GM19455 (cell line): ENCODE data around the gene ERG28.

Experiments used
- ATAC-seq: cut with Tn5 transposase; IDR thresholded peaks from one replicate; pipeline ENCODE4 v1.9.1; 2021; ENCODE audit not compliant: unreplicated experiment

The ERG28 gene

GRCh38 chr14:75660238-75660629 lies 442 bp downstream of the ERG28 start:
- ATAC-seq, result no peak

DNA sequence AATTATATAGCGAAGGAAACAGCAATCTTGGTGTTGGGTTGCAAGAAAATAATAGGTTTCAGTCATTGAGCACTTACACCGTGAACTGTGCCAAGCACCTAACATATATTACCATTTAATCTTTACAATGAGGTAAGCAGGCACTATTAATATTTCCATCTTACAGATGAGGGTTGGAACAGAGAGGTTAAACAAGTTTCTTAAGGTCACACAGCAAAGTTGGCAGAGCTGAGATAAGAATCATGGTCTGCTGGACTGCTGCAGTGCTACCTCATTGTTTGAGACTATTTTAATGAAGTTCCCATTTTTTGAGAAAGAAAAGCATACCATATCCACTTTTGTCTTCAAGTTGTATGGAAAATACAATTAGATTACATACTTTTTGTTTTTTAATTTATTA lies 1.7 kb downstream of the ERG28 start:
- ATAC-seq, result no peak

DNA sequence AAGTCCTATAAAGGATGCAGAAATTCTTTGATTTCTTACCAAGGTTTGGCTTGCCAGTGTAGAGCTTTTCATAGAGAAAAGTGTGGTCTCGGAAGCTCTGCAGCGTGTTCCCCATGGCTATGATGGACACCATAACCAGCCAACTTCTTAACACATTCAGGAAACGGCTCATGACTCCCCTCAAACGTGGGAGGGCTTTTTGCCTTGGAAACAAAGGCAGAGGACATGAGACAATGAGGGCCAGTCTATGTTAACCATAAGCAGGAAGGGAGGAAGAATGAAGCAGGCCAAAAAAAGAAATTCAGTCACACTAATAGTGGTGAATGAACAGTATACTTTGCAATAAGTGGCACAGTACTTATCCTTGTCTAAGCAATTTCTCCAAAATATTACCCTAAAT lies 3.3 kb downstream of the ERG28 start:
- no peak for ATAC-seq

GRCh38 chr14:75655235-75655634 lies 5.4 kb downstream of the ERG28 start:
- no peak for ATAC-seq

GRCh38 chr14:75654127-75654732 lies 6.4 kb downstream of the ERG28 start:
- no peak for ATAC-seq

DNA sequence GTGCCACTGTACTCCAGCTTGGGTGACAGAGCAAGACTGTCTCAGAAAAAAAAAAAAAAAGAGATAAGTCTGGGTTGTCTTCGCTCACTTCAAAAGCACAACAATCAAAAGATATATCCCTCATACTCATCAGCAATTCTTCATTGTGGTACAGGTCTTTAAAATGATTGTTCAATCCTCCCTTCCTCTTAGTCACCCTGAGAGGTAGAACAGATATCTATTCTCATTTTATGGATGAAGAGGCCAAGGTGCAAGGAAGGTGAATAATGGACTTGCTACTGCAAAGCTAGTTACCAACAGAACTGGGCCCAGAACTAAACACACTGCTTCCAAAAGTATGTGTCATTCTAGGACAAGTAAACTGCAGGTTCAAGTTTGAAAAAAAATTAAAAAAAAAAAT lies 7.1 kb downstream of the ERG28 start:
- no peak for ATAC-seq

DNA sequence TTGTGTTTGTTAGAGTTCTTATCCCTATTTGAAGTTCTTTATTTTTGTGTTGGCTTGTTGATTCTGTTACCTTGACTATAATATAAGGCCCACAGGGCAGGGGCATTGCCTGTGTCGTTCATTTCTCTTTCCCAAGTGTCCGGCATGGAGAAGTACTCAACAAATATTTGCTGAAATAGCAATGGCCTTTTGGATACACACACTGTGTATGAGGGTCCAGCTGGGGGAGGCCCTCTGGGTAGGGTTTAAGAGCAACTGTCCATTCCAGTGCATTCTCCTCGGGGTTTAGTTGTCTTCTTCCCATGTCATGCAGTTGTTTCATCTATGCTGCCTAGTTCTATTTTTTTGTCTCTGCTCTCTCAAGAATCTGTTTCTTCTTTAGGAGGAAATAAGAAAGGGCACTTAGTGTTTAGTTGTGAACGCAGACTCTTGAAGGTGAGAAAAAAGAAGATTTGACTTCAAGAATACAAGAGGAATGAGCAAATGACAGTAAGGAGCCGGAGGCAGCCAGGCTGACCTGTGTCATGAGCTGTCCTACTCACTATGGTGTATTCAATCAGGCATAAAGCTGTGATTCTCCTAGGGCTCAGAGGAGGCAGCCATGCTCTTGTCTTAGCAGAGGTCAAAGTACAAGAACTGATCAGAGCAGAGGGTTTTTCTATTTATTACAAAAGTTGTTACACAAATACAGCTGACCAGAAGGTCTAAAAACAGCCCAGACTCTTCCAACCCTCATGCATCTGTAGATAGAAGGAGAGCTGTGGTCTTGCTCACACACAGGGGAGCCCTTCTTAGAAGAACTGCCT lies 10.2 kb downstream of the ERG28 start:
- ATAC-seq, result no peak

DNA sequence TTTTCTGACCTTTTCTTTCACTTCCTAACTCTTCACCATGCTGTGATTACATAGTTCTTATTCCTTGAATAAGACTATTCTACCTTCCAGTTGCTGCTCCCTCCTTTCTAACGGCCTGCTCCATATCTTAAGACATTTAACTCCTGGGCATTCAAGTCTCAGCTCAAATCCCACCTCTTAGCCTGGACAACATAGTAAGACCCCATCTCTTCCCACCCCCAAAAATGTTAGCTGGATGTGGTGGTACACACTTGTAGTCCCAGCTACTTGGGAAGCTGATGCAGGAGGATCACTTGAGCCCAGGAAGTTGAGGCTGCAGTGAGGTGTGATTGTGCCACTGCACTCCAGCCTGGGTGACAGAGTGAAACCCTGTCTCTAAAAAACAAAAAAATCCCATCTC lies 10.9 kb downstream of the ERG28 start:
- no peak for ATAC-seq

- ATAC-seq, result no peak
These were observed 11.3 kb downstream of the ERG28 start for GRCh38 chr14:75649337-75649736.

GRCh38 chr14:75648066-75648838 lies 12.4 kb downstream of the ERG28 start:
- no peak for ATAC-seq

GRCh38 chr14:75647640-75648039 lies 13.0 kb downstream of the ERG28 start:
- ATAC-seq, result no peak

- ATAC-seq, result no peak
These were observed 13.9 kb downstream of the ERG28 start for GRCh38 chr14:75646762-75647161.

- ATAC-seq, result no peak
These were observed 15.6 kb downstream of the ERG28 start for GRCh38 chr14:75645056-75645455.

GRCh38 chr14:75643985-75644384 lies 16.7 kb downstream of the ERG28 start:
- ATAC-seq, result no peak

DNA sequence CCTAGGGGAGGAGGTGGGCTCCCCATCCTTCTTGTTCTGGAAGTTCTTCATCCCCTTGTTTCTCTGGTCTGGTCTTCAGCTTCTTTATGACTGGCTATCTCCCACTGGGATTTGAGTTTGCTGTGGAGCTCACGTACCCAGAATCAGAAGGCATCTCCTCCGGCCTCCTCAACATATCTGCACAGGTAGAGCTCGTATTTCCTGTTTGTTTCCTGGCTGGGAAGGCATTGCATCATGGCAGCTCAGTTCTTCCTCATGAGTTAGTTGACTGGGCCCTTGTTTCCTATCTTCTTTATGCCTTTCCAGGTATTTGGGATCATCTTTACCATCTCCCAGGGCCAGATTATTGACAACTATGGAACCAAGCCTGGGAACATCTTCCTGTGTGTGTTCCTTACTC lies 19.8 kb downstream of the ERG28 start:
- no peak for ATAC-seq

GRCh38 chr14:75636100-75636692 lies 24.5 kb downstream of the ERG28 start:
- ATAC-seq, result no peak

GRCh38 chr14:75634848-75635247 lies 25.8 kb downstream of the ERG28 start:
- no peak for ATAC-seq

GRCh38 chr14:75631453-75631831 lies 29.2 kb downstream of the ERG28 start:
- no peak for ATAC-seq

GRCh38 chr14:75630695-75631452 lies 29.8 kb downstream of the ERG28 start:
- no peak for ATAC-seq

- no peak for ATAC-seq
These were observed 31.9 kb downstream of the ERG28 start for GRCh38 chr14:75628816-75629215.

DNA sequence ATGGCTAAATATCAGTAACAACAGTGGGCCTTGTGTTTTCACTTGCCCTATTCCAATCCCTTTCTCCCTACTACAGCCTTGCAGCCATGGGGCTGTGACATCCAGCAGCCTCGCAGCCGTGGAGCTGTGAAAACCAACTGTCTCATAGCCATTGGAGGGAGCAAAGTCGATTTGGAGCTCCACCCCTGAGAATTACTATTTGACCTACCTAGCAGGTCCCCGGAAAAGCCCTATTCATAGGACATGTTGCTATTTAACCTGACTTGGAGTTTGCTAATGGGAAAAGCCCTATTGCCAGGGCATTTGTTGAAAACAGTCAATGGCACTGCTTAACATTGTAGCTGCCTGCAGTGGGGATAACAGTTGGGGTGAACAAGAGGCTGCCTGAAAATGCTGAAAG lies 33.3 kb downstream of the ERG28 start:
- ATAC-seq, result no peak
